ENCODE results near the gene PEX5L.

- TF ChIP-seq CTCF (conservative IDR thresholded peaks at IDR 0.05) = no peak
- TF ChIP-seq EZH2 (IDR thresholded peaks at IDR 0.05; ENCODE audit: low read depth) = no peak
These were observed 36.8 kb upstream of the PEX5L start for GRCh38 chr3:180073561-180073960.

All from PC-9 (cell line).